Parathyroid adenoma (tissue), 2 donors: ENCODE results near the gene PLAAT4.
"Not testable (repeated sequence)": the region's sequence is repeated elsewhere in the genome, so short reads cannot be mapped to it uniquely, and the experiment has no call there.

Experiments used
- H2AFZ ChIP-seq: fragments of 300-600 bp; sonication (generic); one replicate; pipeline ENCODE4 v1.7.0; 2017; ENCODE audit warnings: antibody characterized with exemption, mild to moderate bottlenecking
- H3K27ac ChIP-seq: fragments of 300-600 bp; sonication (generic); one replicate; pipeline ENCODE4 v1.7.0; 2017
- H3K27me3 ChIP-seq: fragments of 300-600 bp; sonication (generic); one replicate; pipeline ENCODE4 v1.7.0; 2017; ENCODE audit warnings: low read length; ENCODE audit not compliant: control insufficient read depth, insufficient read depth
- H3K36me3 ChIP-seq: fragments of 300-600 bp; sonication (generic); one replicate; pipeline ENCODE4 v1.7.0; 2017; ENCODE audit warnings: low read length; ENCODE audit not compliant: control insufficient read depth, insufficient read depth
- H3K4me1 ChIP-seq: fragments of 300-600 bp; sonication (generic); one replicate; pipeline ENCODE4 v1.7.0; 2017; ENCODE audit warnings: control low read depth
- H3K4me2 ChIP-seq: fragments of 300-600 bp; sonication (generic); one replicate; pipeline ENCODE4 v1.7.0; 2017; ENCODE audit warnings: low read length
- H3K4me3 ChIP-seq: fragments of 300-600 bp; sonication (generic); one replicate; pipeline ENCODE4 v1.7.0; 2017; ENCODE audit warnings: low read depth, low read length
- H3K79me2 ChIP-seq: fragments of 300-600 bp; sonication (generic); one replicate; pipeline ENCODE4 v1.7.0; 2017; ENCODE audit warnings: control low read depth
- H3K9ac ChIP-seq: fragments of 300-600 bp; sonication (generic); one replicate; pipeline ENCODE4 v1.7.0; 2017; ENCODE audit warnings: mild to moderate bottlenecking
- H3K9me3 ChIP-seq: fragments of 300-600 bp; sonication (generic); one replicate; pipeline ENCODE4 v1.7.0; 2017; ENCODE audit warnings: low read length; ENCODE audit not compliant: control insufficient read depth
- TF ChIP-seq, protein P1 (sequence below): fragments of 300-600 bp; sonication (generic); IDR thresholded peaks from one replicate; pipeline ENCODE4 v1.7.0; 2017; ENCODE audit warnings: antibody characterized with exemption, mild to moderate bottlenecking
- donor health status: primary hyperparathyroidism.

The PLAAT4 gene

DNA sequence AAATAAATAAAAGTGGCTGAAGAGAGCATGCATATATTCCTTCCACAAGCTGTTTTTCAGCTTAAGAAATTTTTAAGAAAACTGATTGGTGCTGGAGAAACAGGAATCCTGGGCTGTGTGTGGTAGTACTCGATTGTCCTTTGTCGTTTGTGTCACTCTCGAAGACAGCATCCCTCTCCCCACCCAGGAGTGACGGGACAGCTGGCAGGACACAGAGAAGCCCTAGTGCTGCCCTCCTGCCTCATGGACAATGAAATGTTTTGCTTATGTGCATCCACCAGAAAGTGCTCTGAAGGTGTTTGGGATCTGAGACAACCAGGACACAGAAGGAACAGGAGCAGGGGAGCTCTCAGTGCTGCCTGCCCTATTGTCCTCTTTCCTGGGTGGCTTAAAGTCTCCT, 12.8 kb downstream of the PLAAT4 start:
- H3K79me2 ChIP-seq: no peaks in the 10 kb centered on the region
- no peaks in the 10 kb centered on the region for H3K9me3 ChIP-seq
- no peak overlapping the region for H3K4me2 ChIP-seq
- no peaks in the 10 kb centered on the region for H3K4me1 ChIP-seq
- no peak overlapping the region for H3K9ac ChIP-seq
- no peak overlapping the region for H3K27ac ChIP-seq
- TF ChIP-seq, protein P1, sequence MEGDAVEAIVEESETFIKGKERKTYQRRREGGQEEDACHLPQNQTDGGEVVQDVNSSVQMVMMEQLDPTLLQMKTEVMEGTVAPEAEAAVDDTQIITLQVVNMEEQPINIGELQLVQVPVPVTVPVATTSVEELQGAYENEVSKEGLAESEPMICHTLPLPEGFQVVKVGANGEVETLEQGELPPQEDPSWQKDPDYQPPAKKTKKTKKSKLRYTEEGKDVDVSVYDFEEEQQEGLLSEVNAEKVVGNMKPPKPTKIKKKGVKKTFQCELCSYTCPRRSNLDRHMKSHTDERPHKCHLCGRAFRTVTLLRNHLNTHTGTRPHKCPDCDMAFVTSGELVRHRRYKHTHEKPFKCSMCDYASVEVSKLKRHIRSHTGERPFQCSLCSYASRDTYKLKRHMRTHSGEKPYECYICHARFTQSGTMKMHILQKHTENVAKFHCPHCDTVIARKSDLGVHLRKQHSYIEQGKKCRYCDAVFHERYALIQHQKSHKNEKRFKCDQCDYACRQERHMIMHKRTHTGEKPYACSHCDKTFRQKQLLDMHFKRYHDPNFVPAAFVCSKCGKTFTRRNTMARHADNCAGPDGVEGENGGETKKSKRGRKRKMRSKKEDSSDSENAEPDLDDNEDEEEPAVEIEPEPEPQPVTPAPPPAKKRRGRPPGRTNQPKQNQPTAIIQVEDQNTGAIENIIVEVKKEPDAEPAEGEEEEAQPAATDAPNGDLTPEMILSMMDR: no peak
- no peaks in the 10 kb centered on the region for H3K36me3 ChIP-seq
- no peaks in the 10 kb centered on the region for H3K27me3 ChIP-seq
- no peak overlapping the region for H3K4me3 ChIP-seq
- no peak overlapping the region for H2AFZ ChIP-seq

DNA sequence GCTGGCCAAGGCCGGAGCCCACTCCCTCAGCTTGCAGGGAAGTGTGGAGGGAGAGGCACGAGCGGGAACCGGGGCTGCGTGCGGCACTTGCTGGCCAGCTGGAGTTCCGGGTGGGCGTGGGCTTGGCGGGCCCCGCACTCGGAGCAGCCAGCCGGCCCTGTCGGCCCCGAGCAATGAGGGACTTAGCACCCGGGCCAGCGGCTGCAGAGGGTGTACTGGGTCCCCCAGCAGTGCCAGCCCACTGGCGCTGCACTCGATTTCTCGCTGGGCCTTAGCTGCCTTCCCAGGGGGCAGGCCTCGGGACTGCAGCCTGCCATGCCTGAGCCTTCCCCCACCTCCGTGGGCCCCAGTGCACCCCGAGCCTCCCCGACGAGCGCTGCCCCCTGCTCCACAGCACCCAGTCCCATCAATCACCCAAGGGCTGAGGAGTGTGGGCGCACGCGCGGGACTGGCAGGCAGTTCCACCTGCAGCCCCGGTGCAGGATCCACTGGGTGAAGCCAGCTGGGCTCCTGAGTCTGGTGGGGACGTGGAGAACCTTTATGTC, 13.6 kb downstream of the PLAAT4 start:
- H3K4me2 ChIP-seq, H3K79me2 ChIP-seq, H3K9me3 ChIP-seq, H3K4me1 ChIP-seq, H2AFZ ChIP-seq, H3K4me3 ChIP-seq, H3K27ac ChIP-seq, H3K36me3 ChIP-seq, H3K27me3 ChIP-seq, H3K9ac ChIP-seq: not testable (repeated sequence)

DNA sequence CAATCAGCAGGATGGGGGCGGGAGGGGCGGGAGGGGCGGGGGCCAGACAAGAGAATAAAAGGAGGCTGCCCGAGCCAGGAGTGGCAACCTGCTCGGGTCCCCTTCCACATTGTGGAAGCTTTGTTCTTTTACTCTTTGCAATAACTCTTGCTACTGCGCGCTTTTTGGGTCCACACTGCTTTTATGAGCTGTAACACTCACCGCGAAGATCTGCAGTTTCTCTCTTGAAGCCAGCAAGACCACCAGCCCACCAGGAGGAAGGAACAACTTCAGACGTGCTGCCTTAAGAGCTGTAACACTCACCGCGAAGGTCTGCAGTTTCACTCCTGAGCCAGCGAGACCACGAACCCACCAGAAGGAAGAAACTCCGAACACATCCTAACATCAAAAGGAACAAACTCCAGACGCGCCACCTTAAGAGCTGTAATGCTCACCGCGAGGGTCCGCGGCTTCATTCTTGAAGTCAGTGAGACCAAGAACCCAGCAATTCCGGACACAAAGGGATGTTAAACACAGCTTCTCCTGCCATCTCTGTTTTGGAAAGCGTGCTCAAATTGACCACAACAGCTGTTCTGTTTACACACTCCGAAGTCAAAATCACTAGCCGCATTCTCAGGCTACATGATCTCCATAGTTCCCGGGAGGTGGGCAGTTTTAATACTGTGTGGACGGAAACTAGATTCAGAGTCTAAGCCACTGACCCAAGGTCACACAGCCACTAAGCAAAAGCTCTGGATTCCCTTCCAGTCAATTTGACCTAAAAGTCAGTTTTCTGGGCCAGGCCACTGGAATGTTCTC, 14.7 kb downstream of the PLAAT4 start:
- H3K27me3 ChIP-seq: no peaks in the 10 kb centered on the region
- no peaks in the 10 kb centered on the region for H3K79me2 ChIP-seq
- no peak overlapping the region for H3K4me2 ChIP-seq
- H3K4me1 ChIP-seq: no peaks in the 10 kb centered on the region
- no peak overlapping the region for H2AFZ ChIP-seq
- H3K27ac ChIP-seq: no peak overlapping the region
- H3K4me3 ChIP-seq: no peak overlapping the region
- no peak overlapping the region for H3K9ac ChIP-seq
- no peaks in the 10 kb centered on the region for H3K36me3 ChIP-seq
- no peaks in the 10 kb centered on the region for H3K9me3 ChIP-seq
- TF ChIP-seq, protein P1: no peak

DNA sequence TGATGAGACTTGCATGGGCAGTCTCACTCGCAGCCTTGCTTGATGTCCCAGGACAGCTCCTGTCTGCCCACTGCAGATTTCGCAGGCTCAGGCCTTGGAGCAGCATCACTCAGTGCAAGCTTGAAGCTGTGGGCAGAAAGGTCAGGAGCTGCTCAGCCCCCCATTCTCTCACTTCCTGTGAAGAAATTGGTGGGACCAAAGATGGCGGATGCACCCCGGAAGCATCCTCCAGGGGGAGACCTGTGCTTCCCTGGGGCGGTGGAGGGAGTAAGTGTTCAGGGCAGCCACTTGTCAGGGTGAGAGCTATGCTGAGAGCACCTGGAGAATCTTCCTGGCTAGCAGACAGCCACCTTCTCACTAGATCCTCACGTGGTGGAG, 15.3 kb downstream of the PLAAT4 start:
- Histone ChIP-seq H3K4me1 (no peaks in the 10 kb centered on the region), H3K27ac (no peak overlapping the region)
- TF ChIP-seq, protein P1: no peak

DNA sequence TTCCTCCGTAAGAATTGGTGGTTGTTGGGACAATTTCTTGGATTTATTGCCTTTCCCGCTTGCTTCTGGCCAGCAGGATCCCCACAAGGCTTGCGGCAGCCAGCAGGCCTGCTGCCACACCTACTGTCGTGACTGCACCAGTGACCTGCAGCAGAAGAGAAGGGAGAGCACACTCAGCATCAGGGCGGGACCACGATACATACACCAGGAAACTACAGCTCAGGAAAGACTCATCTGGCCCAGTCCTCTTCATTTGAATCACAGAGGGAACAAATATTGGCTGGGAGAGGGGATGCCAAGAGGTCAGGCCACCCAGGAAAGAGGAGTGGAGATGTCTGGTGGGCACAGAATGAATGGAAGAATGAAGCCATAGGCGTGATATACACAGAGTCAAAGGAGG, 16.3 kb downstream of the PLAAT4 start:
- no peaks in the 10 kb centered on the region for H3K79me2 ChIP-seq
- H3K9me3 ChIP-seq: no peaks in the 10 kb centered on the region
- H3K4me3 ChIP-seq: no peak overlapping the region
- H3K36me3 ChIP-seq: no peaks in the 10 kb centered on the region
- no peaks in the 10 kb centered on the region for H3K4me1 ChIP-seq
- no peak overlapping the region for H3K4me2 ChIP-seq
- no peak overlapping the region for H2AFZ ChIP-seq
- no peaks in the 10 kb centered on the region for H3K27me3 ChIP-seq
- TF ChIP-seq, protein P1: no peak
- no peak overlapping the region for H3K9ac ChIP-seq
- no peak overlapping the region for H3K27ac ChIP-seq

More for the DNA sequence above, 15.3 kb downstream of the PLAAT4 start:
- Histone ChIP-seq H3K79me2 (no peaks in the 10 kb centered on the region), H3K9me3 (no peaks in the 10 kb centered on the region), H3K36me3 (no peaks in the 10 kb centered on the region), H3K27me3 (no peaks in the 10 kb centered on the region), H2AFZ (no peak overlapping the region), H3K4me2 (no peak overlapping the region), H3K9ac (no peak overlapping the region), H3K4me3 (no peak overlapping the region)
